Hepatocyte (in vitro differentiated cells): ENCODE results near the gene CHMP5.

Experiments used
- EZH2 ChIP-seq: fragments of 200-600 bp; sonication (generic); IDR thresholded peaks from 2 replicates; pipeline ENCODE4 v1.6.1; 2016; ENCODE audit warnings: antibody characterized with exemption, mild to moderate bottlenecking, borderline replicate concordance
- TF ChIP-seq, protein P1 (sequence below): fragments of 200-600 bp; sonication (generic); IDR thresholded peaks from 2 replicates; pipeline ENCODE4 v1.5.1; 2016; ENCODE audit warnings: antibody characterized with exemption, mild to moderate bottlenecking; ENCODE audit not compliant: poor library complexity

GRCh38 chr9:33291031-33291397 is 26.2 kb downstream of the CHMP5 start:
- TF ChIP-seq, protein P1, sequence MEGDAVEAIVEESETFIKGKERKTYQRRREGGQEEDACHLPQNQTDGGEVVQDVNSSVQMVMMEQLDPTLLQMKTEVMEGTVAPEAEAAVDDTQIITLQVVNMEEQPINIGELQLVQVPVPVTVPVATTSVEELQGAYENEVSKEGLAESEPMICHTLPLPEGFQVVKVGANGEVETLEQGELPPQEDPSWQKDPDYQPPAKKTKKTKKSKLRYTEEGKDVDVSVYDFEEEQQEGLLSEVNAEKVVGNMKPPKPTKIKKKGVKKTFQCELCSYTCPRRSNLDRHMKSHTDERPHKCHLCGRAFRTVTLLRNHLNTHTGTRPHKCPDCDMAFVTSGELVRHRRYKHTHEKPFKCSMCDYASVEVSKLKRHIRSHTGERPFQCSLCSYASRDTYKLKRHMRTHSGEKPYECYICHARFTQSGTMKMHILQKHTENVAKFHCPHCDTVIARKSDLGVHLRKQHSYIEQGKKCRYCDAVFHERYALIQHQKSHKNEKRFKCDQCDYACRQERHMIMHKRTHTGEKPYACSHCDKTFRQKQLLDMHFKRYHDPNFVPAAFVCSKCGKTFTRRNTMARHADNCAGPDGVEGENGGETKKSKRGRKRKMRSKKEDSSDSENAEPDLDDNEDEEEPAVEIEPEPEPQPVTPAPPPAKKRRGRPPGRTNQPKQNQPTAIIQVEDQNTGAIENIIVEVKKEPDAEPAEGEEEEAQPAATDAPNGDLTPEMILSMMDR = no peak
- TF ChIP-seq EZH2 = no peak
